ENCODE data around the gene P3H2.

DNA sequence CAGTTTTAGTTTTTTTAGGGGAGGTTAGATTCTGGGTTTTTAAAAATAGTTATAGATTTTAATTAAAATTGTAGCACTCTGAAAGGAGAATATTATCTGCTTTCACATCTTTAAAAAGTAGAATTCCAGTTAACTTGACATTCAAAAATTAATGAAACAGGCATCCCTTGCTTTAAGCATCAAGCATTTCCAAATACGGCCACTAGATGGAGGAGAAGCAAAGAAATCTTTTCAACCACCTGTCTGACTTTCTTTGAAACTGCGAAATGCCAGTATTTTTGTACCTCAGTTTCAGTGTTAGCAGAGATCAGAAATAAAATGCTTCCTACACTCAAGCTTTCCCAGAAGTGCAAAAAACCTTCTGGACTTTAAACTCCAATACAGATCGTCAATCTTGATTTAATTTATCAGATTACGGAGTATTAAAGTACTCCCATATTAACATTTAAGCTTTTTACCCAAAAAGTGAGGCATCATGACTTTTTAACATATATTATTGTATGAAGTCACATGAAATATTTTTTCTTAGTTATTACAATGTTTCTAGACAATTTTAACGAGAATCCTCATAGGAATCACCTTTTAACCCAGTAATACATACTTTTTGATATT is 153.3 kb downstream of the P3H2 start:
- TF ChIP-seq EZH2 (IDR thresholded peaks at IDR 0.05; ENCODE audit: insufficient read depth, poor library complexity, severe bottlenecking) (no peak), EZH2phosphoT487 (IDR thresholded peaks at IDR 0.05; ENCODE audit: insufficient read depth, low read depth) (no peak)
